K562 (cell line): ENCODE measurements around the gene PLP2. TPM values are rescaled to one million over a fixed set of nuclear protein-coding genes. Genes with fewer than 3 reads are reported as not detected.

ENCODE experiments used
- ATAC-seq: fragments of 200-7000 bp; cut with Tn5 transposase; 3 replicates; pipeline ENCODE4 v1.9.1; 2020; ENCODE audit warnings: moderate library complexity
- BruUV-seq: library from RNA; stranded (reverse); fragments of 400-500 nt; replicated peaks from 2 replicates; lab custom pipeline; 2021; lab: Mats Ljungman, UMichigan
- CTCF ChIA-PET: fragments of 300-600 bp; formaldehyde crosslinking; extraction: SDS; loops from one replicate; lab custom pipeline; 2021; ENCODE audit warnings: low intra/inter-chr PET ratio; lab: Yijun Ruan, JAX
- POLR2A ChIA-PET: fragments of 300-600, 350-650 bp; sonication (Branson Sonifier 250); formaldehyde crosslinking; extraction: SDS; loops from one replicate; lab custom pipeline; 2021; ENCODE audit warnings: antibody characterized with exemption, inconsistent platforms; lab: Yijun Ruan, JAX
- DNase-seq, 4 experiments: peaks; one replicate each; pipeline versions ENCODE4 v3.0.0 to v3.0.0-alpha.2; 2011 to 2018; ENCODE audit warnings: low spot score in 3 of 4, mixed read lengths in 3 of 4; ENCODE audit errors: extremely low read depth in 1 of 4
- FAIRE-seq: peaks from 2 replicates; lab custom pipeline; 2011; peaks lifted over from hg19 to GRCh38; lab: Jason Lieb, UNC
- H2AFZ ChIP-seq: 2 replicates; pipeline ENCODE4 v1.6.0; 2011; ENCODE audit warnings: low read depth, low read length, control low read depth, inconsistent platforms
- H3K27ac ChIP-seq: fragments of 200-600 bp; 3 replicates; pipeline ENCODE4 v1.8.0; 2011; ENCODE audit warnings: low read depth, mild to moderate bottlenecking, control low read depth, inconsistent platforms, low read length, moderate library complexity, mixed read lengths; ENCODE audit errors: extremely low read depth
- H3K27me3 ChIP-seq, 2 experiments: fragments of 300-600 bp in 1 of 2; 2 replicates in 1 of 2; 3 replicates in 1 of 2; pipeline versions ENCODE4 v1.6.0 to v1.8.0; 2011; ENCODE audit warnings: inconsistent platforms in 2 of 2, low read length in 2 of 2, mild to moderate bottlenecking in 1 of 2, mixed read lengths in 1 of 2, moderate library complexity in 1 of 2; ENCODE audit not compliant: control insufficient read depth in 2 of 2, insufficient read depth in 2 of 2
- H3K36me3 ChIP-seq: fragments of 300-600 bp; 3 replicates; pipeline ENCODE4 v1.8.0; 2011; ENCODE audit warnings: mild to moderate bottlenecking, low read length, inconsistent platforms; ENCODE audit not compliant: control insufficient read depth, insufficient read depth
- H3K4me1 ChIP-seq, 2 experiments: fragments of 200-600 bp in 1 of 2; replicated peaks in 1 of 2; 2 replicates in 1 of 2; 3 replicates in 1 of 2; pipeline versions ENCODE4 v1.5.1 to v1.8.0; 2011; ENCODE audit warnings: inconsistent platforms in 2 of 2, low read length in 2 of 2, mild to moderate bottlenecking in 1 of 2, mixed read lengths in 1 of 2, moderate library complexity in 1 of 2; ENCODE audit not compliant: control insufficient read depth in 2 of 2, insufficient read depth in 2 of 2
- H3K4me2 ChIP-seq: 2 replicates; pipeline ENCODE4 v1.6.1; 2011; ENCODE audit warnings: low read length, control low read depth, inconsistent platforms, mixed read lengths; ENCODE audit not compliant: insufficient read depth
- H3K4me3 ChIP-seq: fragments of 200-600 bp; sonication (generic), shearing (Covaris generic); 2 replicates; pipeline ENCODE4 v1.5.1; 2016; ENCODE audit warnings: control low read depth, inconsistent platforms
- H3K79me2 ChIP-seq: fragments of 200-600 bp; 3 replicates; pipeline ENCODE4 v1.8.0; 2011; ENCODE audit warnings: low read length, inconsistent platforms; ENCODE audit not compliant: control insufficient read depth, insufficient read depth
- H3K9ac ChIP-seq, 2 experiments: 2 replicates each; pipeline versions ENCODE4 v1.6.0 to v1.6.1; 2011; ENCODE audit warnings: low read depth in 2 of 2, low read length in 2 of 2, control low read depth in 1 of 2, inconsistent platforms in 1 of 2, mild to moderate bottlenecking in 1 of 2, mixed read lengths in 1 of 2; ENCODE audit not compliant: insufficient read depth in 1 of 2
- H3K9me1 ChIP-seq: one replicate; pipeline ENCODE4 v1.6.0; 2011; ENCODE audit warnings: inconsistent platforms, mild to moderate bottlenecking, low read length, moderate library complexity; ENCODE audit not compliant: control insufficient read depth, insufficient read depth
- H3K9me3 ChIP-seq: replicated peaks from 2 replicates; pipeline ENCODE4 v1.5.1; 2011; ENCODE audit warnings: low read depth, low read length, inconsistent platforms; ENCODE audit not compliant: control insufficient read depth, insufficient read depth
- H4K20me1 ChIP-seq: replicated peaks from 2 replicates; pipeline ENCODE4 v1.6.1; 2011; ENCODE audit warnings: low read length, inconsistent platforms, mixed read lengths; ENCODE audit not compliant: control insufficient read depth, insufficient read depth
- CTCFL ChIP-seq: IDR thresholded peaks from 2 replicates; pipeline ENCODE4 v1.6.1; 2011; ENCODE audit warnings: borderline replicate concordance, low read depth, mild to moderate bottlenecking, moderate library complexity, low read length; ENCODE audit not compliant: insufficient read depth, poor library complexity, severe bottlenecking
- MAFG ChIP-seq: fragments of 450-650 bp; conservative IDR thresholded peaks from 2 replicates; pipeline ENCODE4 v1.6.1; 2016; ENCODE audit warnings: missing genetic modification characterization, missing compliant biosample characterization
- SREBF2 ChIP-seq: sonication (generic); formaldehyde crosslinking; IDR thresholded peaks from 2 replicates; pipeline ENCODE4 v1.4.0; 2020; ENCODE audit warnings: mild to moderate bottlenecking, missing genetic modification reagents
- SRSF1 ChIP-seq: fragments of 200-400 bp; formaldehyde crosslinking; IDR thresholded peaks from 2 replicates; pipeline ENCODE4 v1.6.1; 2017; ENCODE audit warnings: mild to moderate bottlenecking, low read depth, low read length, moderate library complexity
- ZFP36 ChIP-seq: fragments of 150-350 bp; IDR thresholded peaks from 2 replicates; pipeline ENCODE4 v1.6.1; 2018; ENCODE audit warnings: low read length, low read depth; ENCODE audit not compliant: partially characterized antibody
- WGBS: fragments of 100-300 bp; shearing (Covaris generic); methylation state at CpG from one replicate; pipeline ENCODE4 v1.1.6; 2016; ENCODE audit warnings: low coverage, mixed read lengths; ENCODE audit not compliant: insufficient coverage; ENCODE audit errors: missing lambda C conversion rate; 5-methylcytosine and 5-hydroxymethylcytosine counted together
- in situ Hi-C: fragments of 300-500 bp; cut with MboI; formaldehyde crosslinking; loops from 4 replicates; pipeline ENCODE4 v1.15.0; 2018; ENCODE audit warnings: inconsistent platforms, mixed read lengths
- intact Hi-C: fragments of 100-400 bp; cut with micrococcal nuclease; formaldehyde crosslinking; loops from 2 replicates; pipeline ENCODE4 v1.14.2; 2022
- polyA plus RNA-seq, 8 experiments: library from polyadenylated mRNA; depleted of rRNA in 4 of 8; stranded (reverse) in 5 of 8; unstranded in 3 of 8; fragments of >200 nt; fragmentation: Nextera tagmentation in 2 of 8; fragmentation: Illumina TruSeq in 1 of 8; extraction: Ambion mirVana in 2 of 8; extraction: Trizol in 1 of 8; gene quantifications; 2 replicates each; pipeline versions ENCODE4 v1.2.1 to v1.2.3, GENCODE V29; 2011 to 2014; ENCODE audit warnings: inconsistent platforms in 1 of 8, missing spikeins in 1 of 8
- total RNA-seq, 7 experiments: library from RNA; depleted of rRNA in 6 of 7; stranded (reverse); fragments of >200 nt in 6 of 7; fragmentation: Illumina TruSeq in 2 of 7; extraction: Trizol in 2 of 7; gene quantifications; 2 replicates each; pipeline versions ENCODE4 v1.2.1 to v1.2.3, GENCODE V29; 2011 to 2021; ENCODE audit warnings: low replicate concordance in 1 of 7
- TF ChIP-seq, protein P1 (sequence below), 3 experiments: IDR thresholded peaks in 2 of 3; conservative IDR thresholded peaks in 1 of 3; 2 replicates each; pipeline ENCODE4 v1.5.1; 2011 to 2012; ENCODE audit warnings: low read length in 3 of 3, mild to moderate bottlenecking in 3 of 3, control low read depth in 2 of 3, improper control_type of control experiment in 1 of 3, inconsistent platforms in 1 of 3, low read depth in 1 of 3, mixed read lengths in 1 of 3, moderate library complexity in 1 of 3; ENCODE audit not compliant: insufficient read depth in 2 of 3
- TF ChIP-seq, protein P2 (sequence below), 2 experiments: fragments of 450-650 bp; formaldehyde crosslinking in 1 of 2; IDR thresholded peaks; 2 replicates each; pipeline versions ENCODE4 v1.4.0 to v1.6.1; 2014 to 2020; ENCODE audit warnings: mild to moderate bottlenecking in 2 of 2, borderline replicate concordance in 1 of 2, low read depth in 1 of 2

Gene PLP2
- total and polyA plus RNA-seq, 9 of the 15 experiments (the other 6 are each of a cell fraction or from before 2014, with no cell fraction given): 34.7 to 236 (median 112) TPM

- no TSS peak for BruUV-seq
- ATAC-seq: no peak
- Histone ChIP-seq H3K9ac (peak overlapping the region; percentile 23 to 84; a peak in 3 of 4 replicates), H3K9me1 (no peaks in the 10 kb centered on the region), H4K20me1 (no peaks in the 10 kb centered on the region), H3K4me2 (peak overlapping the region; percentile 55), H3K27me3 (no peaks in the 10 kb centered on the region), H3K9me3 (no peaks in the 10 kb centered on the region), H3K4me1 (peaks cover 27 to 38% of the 10 kb centered on the region in 2 experiments; a peak in 4 of 5 replicates), H3K4me3 (no peak overlapping the region), H2AFZ (peak overlapping the region; percentile 76), H3K27ac (peak overlapping the region; percentile 63), H3K79me2 (peaks cover 18% of the 10 kb centered on the region; the same call in 2 of the 3 replicates), H3K36me3 (no peaks in the 10 kb centered on the region)
- POLR2A ChIA-PET: interaction anchor here (0.7 to 1.0 kb wide), 4 partner anchors 9 to 399 kb away, joined by 3 read pairs; partner anchors contain the start of gene PLP2
- in situ Hi-C loops: no loop called here
- peak; percentile 81 for FAIRE-seq
- intact Hi-C loops: loop anchor here (5.0 kb wide), 1 partner anchor 46 kb away; no protein-coding TSS in a partner anchor
- CTCF ChIA-PET: no interaction called here
- 12% methylated on average over 3 of the region's 10 CpGs for WGBS
- peak in 2 of 4 experiments; percentile 45 to 69 for DNase-seq
- TF ChIP-seq, protein P1, sequence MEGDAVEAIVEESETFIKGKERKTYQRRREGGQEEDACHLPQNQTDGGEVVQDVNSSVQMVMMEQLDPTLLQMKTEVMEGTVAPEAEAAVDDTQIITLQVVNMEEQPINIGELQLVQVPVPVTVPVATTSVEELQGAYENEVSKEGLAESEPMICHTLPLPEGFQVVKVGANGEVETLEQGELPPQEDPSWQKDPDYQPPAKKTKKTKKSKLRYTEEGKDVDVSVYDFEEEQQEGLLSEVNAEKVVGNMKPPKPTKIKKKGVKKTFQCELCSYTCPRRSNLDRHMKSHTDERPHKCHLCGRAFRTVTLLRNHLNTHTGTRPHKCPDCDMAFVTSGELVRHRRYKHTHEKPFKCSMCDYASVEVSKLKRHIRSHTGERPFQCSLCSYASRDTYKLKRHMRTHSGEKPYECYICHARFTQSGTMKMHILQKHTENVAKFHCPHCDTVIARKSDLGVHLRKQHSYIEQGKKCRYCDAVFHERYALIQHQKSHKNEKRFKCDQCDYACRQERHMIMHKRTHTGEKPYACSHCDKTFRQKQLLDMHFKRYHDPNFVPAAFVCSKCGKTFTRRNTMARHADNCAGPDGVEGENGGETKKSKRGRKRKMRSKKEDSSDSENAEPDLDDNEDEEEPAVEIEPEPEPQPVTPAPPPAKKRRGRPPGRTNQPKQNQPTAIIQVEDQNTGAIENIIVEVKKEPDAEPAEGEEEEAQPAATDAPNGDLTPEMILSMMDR (IDR thresholded peaks at IDR 0.05 in 2 of 3, conservative IDR thresholded peaks at IDR 0.05 in 1 of 3; ENCODE audit: insufficient read depth in 2 of 3, low read depth in 1 of 3, low read length in 3 of 3): peak; percentile 57 to 80 (median 64)
- TF ChIP-seq CTCFL (peak; percentile 49), MAFG (tag) (0 out of 2 replicates have a peak, but pooled peaks have one; percentile 21), SRSF1 (no peak), ZFP36 (no peak), SREBF2 (CRISPR knock-in tag) (0 out of 2 replicates have a peak, but pooled peaks have one; percentile 64)
- TF ChIP-seq, protein P2, sequence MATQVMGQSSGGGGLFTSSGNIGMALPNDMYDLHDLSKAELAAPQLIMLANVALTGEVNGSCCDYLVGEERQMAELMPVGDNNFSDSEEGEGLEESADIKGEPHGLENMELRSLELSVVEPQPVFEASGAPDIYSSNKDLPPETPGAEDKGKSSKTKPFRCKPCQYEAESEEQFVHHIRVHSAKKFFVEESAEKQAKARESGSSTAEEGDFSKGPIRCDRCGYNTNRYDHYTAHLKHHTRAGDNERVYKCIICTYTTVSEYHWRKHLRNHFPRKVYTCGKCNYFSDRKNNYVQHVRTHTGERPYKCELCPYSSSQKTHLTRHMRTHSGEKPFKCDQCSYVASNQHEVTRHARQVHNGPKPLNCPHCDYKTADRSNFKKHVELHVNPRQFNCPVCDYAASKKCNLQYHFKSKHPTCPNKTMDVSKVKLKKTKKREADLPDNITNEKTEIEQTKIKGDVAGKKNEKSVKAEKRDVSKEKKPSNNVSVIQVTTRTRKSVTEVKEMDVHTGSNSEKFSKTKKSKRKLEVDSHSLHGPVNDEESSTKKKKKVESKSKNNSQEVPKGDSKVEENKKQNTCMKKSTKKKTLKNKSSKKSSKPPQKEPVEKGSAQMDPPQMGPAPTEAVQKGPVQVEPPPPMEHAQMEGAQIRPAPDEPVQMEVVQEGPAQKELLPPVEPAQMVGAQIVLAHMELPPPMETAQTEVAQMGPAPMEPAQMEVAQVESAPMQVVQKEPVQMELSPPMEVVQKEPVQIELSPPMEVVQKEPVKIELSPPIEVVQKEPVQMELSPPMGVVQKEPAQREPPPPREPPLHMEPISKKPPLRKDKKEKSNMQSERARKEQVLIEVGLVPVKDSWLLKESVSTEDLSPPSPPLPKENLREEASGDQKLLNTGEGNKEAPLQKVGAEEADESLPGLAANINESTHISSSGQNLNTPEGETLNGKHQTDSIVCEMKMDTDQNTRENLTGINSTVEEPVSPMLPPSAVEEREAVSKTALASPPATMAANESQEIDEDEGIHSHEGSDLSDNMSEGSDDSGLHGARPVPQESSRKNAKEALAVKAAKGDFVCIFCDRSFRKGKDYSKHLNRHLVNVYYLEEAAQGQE (IDR thresholded peaks at IDR 0.05; ENCODE audit: borderline replicate concordance): peak; percentile 39; the same call in 1 of the 2 replicates
- TF ChIP-seq, protein P2 (CRISPR knock-in tag; IDR thresholded peaks at IDR 0.05; ENCODE audit: low read depth): no peak
These were observed 21.1 kb downstream of the PLP2 start for GRCh38 chrX:49192722-49193328.
